Adrenal gland (tissue), 12 donors: Measurements from ENCODE around the gene IFIT1B. TPM values are rescaled to one million over a fixed set of nuclear protein-coding genes. Genes with fewer than 3 reads are reported as not detected.

Experiments
- DNase-seq, 7 donors: peaks; one replicate each; pipeline ENCODE4 v3.0.0-alpha.2; 2019 to 2020
- H3K27ac ChIP-seq, 5 donors: fragments of 200-600 bp; sonication (generic) in 4 of 5; 1 replicate in 3 of 5; 2 replicates in 2 of 5; pipeline versions ENCODE4 v1.5.1 to v1.8.0; 2016 to 2020; ENCODE audit warnings: mild to moderate bottlenecking in 1 of 5
- H3K27me3 ChIP-seq: fragments of 200-600 bp; 2 replicates; pipeline ENCODE4 v1.8.0; 2021
- H3K36me3 ChIP-seq, 2 donors: fragments of 200-600 bp; replicated peaks in 1 of 2; 1 replicate in 1 of 2; 2 replicates in 1 of 2; pipeline versions ENCODE4 v1.5.1 to v1.8.0; 2018 to 2022
- H3K4me1 ChIP-seq, 2 donors: fragments of 200-600 bp; replicated peaks in 1 of 2; 1 replicate in 1 of 2; 2 replicates in 1 of 2; pipeline versions ENCODE4 v1.5.1 to v1.8.0; 2018 to 2021
- H3K4me3 ChIP-seq, 4 donors: fragments of 200-600 bp; sonication (generic) in 3 of 4; one replicate each; pipeline ENCODE4 v1.5.1; 2016 to 2018
- H3K9me3 ChIP-seq, 3 donors: fragments of 200-600 bp; sonication (generic) in 1 of 3; replicated peaks in 1 of 3; 1 replicate in 2 of 3; 2 replicates in 1 of 3; pipeline versions ENCODE4 v1.5.1 to v1.8.0; 2016 to 2021
- POLR2A ChIP-seq, 2 donors: fragments of 450-650 bp; IDR thresholded peaks; one replicate each; pipeline ENCODE4 v1.6.1; 2017; ENCODE audit warnings: antibody characterized with exemption in 2 of 2, mild to moderate bottlenecking in 2 of 2, moderate library complexity in 1 of 2
- WGBS, 4 donors: extraction: QIAGEN DNeasy Blood & Tissue Kit in 2 of 4; methylation state at CpG; one replicate each; pipeline versions ENCODE4 v1.1.5 to v1.1.7; 2013 to 2017; 5-methylcytosine and 5-hydroxymethylcytosine counted together
- intact Hi-C, 2 donors: fragments of 100-400 bp; cut with DNase I; formaldehyde crosslinking; loops; one replicate each; pipeline versions ENCODE4 v1.14.1 to v1.15.0; 2022 to 2023
- polyA plus RNA-seq, 3 donors: library from polyadenylated mRNA; stranded (reverse); fragments of 200-250 nt in 2 of 3; fragments of 350-450 nt in 1 of 3; fragmentation: Illumina TruSeq in 1 of 3; extraction: RNeasy Lipid Tissue Mini Kit (QIAGEN cat#74804) in 1 of 3; gene quantifications; one replicate each; pipeline ENCODE4 v1.2.3, GENCODE V29; 2013 to 2014
- total RNA-seq, 9 donors: library from RNA; depleted of rRNA in 4 of 9; stranded (reverse); fragments of >200 nt in 4 of 9; fragments of 120-200 nt in 1 of 9; fragmentation: NEBNext Ultra II Directional in 1 of 9; extraction: Animal tissue kit (Norgen Biotek cat#: 25700) in 1 of 9; gene quantifications; one replicate each; pipeline versions ENCODE4 v1.1.0 to v1.2.4, GENCODE V29; 2013 to 2023
- TF ChIP-seq, protein P1 (sequence below), 6 experiments: fragments of 450-650 bp in 4 of 6; fragments of 200-600 bp in 2 of 6; sonication (generic) in 1 of 6; IDR thresholded peaks; 1 replicate in 5 of 6; 2 replicates in 1 of 6; pipeline versions ENCODE4 v1.5.1 to v1.8.0; 2016 to 2021; ENCODE audit warnings: antibody characterized with exemption in 6 of 6, mild to moderate bottlenecking in 2 of 6, moderate library complexity in 1 of 6
- donor health status: healthy with polysubstance abuse.
- donor health status: Bipolar disorder and iron deficiency.
- donor health status: DM: yes; HTN: yes; CAD: no.
- donor health status: DM: no; HTN: no; CAD: no.
- donor health status: DM: no; HTN: no; CAD: no.
- donor health status: DM: yes; HTN: yes; CAD: no.

IFIT1B gene
- total and polyA plus RNA-seq, 12 donors, result 0.07 to 1.7 (median 0.23) TPM; not detected in 8

DNA sequence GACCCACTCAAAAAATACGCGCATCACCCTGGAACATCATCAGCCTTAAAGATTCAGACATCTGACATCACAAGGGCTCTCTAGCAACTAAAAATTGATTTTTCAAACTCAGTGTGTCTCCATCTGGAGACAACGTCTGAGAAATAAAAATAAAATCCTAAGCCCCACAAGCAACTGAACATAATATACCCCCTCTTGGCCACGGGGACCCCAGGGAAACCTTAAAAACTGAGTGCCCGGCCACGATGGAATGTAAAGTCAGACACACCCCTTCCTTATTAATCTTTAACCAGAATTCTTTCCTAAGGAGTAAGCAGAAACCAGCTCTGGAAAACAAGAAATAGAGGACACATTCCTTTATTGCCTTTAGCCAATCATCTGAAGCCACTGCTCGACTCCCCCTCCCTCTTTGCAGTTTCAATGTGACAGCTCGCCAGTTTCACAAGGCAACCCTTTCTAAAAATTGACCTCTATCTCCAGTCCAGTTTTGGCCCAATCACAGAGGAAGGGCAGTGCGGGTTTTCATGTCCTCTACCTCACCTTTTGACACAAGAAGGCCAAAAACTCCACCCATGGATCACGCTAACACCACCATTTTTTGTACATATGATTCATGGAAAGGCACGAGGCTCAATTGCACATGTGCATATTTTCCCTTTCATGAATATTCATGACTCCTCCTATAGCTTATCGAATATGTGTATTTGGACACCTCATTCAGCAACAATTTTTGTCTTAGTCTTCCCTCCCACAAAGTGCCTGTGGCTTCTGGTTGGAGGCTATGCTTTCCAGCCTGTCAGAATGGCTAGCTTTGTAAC lies 25.9 kb upstream of the IFIT1B start:
- intact Hi-C loops, result no loop called here
- H3K36me3 ChIP-seq, result no peaks in the 10 kb centered on the region
- peak in 6 of 7 donors; percentile 55 to 90 (median 76) for DNase-seq
- H3K27ac ChIP-seq, result peak overlapping the region; percentile 22 to 81 (median 56)
- no peak overlapping the region for H3K4me3 ChIP-seq
- no peaks in the 10 kb centered on the region for H3K27me3 ChIP-seq
- no peaks in the 10 kb centered on the region for H3K9me3 ChIP-seq
- WGBS, 4 donors, result 47 to 49% (median 48%) methylated on average over 12 of the region's 12 CpGs
- H3K4me1 ChIP-seq, result peaks cover 10 to 45% of the 10 kb centered on the region in 2 donors
- TF ChIP-seq, protein P1, sequence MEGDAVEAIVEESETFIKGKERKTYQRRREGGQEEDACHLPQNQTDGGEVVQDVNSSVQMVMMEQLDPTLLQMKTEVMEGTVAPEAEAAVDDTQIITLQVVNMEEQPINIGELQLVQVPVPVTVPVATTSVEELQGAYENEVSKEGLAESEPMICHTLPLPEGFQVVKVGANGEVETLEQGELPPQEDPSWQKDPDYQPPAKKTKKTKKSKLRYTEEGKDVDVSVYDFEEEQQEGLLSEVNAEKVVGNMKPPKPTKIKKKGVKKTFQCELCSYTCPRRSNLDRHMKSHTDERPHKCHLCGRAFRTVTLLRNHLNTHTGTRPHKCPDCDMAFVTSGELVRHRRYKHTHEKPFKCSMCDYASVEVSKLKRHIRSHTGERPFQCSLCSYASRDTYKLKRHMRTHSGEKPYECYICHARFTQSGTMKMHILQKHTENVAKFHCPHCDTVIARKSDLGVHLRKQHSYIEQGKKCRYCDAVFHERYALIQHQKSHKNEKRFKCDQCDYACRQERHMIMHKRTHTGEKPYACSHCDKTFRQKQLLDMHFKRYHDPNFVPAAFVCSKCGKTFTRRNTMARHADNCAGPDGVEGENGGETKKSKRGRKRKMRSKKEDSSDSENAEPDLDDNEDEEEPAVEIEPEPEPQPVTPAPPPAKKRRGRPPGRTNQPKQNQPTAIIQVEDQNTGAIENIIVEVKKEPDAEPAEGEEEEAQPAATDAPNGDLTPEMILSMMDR (IDR thresholded peaks at IDR 0.05), result no peak
- peak in 1 of 2 donors; percentile 33 for TF ChIP-seq POLR2A (IDR thresholded peaks at IDR 0.05)

DNA sequence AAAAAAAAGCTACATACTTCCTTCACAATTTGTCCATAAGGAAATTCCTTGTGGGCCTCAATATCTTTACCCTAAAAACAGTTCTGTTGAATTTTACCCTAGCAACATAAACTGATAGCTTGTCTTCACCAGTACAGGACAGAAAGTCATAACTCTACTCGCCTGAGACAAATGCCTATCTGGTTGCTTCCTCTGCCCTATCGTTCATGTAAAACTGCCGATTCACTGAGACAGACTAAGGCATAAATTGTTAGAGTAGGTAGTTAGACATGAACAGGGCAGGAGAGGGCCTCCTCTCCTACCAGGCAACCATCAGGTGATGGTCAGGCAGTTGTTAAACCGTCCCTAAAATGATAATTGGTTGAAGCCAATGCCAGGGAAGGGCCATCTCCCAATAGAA lies 25.1 kb upstream of the IFIT1B start:
- Histone ChIP-seq H3K4me1 (peaks cover 10 to 37% of the 10 kb centered on the region in 2 donors), H3K27ac (no peak overlapping the region), H3K27me3 (no peaks in the 10 kb centered on the region), H3K4me3 (no peak overlapping the region), H3K36me3 (no peaks in the 10 kb centered on the region), H3K9me3 (no peaks in the 10 kb centered on the region)
- intact Hi-C loops, result no loop called here
- no peak for DNase-seq
- no peak for TF ChIP-seq POLR2A (IDR thresholded peaks at IDR 0.05)
- TF ChIP-seq, protein P1 (IDR thresholded peaks at IDR 0.05), result no peak
- 89 to 97% (median 95%) methylated on average over 4 of the region's 4 CpGs for WGBS, 4 donors

DNA sequence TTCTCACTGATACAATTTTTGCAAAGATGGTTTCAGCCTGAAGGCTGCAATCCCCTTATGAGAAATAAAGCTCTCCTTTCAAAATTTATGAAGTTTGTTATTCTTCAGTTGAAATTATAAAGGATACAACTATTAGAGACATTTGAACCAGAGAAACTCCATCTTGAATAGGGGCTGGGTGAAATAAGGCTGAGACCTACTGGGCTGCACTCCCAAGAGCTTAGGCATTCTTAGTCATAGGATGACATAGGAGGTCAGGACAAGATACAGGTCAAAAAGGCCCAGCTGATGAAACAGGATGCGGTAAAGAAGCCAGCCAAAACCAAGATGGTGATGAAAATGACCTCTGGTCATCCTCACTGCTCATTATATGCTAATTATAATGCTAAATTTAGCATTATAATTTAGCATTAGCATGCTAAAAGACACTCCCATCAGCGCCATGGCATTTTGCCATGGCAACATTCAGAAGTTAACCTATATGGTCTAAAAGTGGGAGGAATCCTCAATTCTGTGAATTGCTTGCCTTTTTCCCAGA lies 22.4 kb upstream of the IFIT1B start:
- Histone ChIP-seq H3K36me3 (no peaks in the 10 kb centered on the region), H3K27me3 (no peaks in the 10 kb centered on the region), H3K4me1 (peaks cover 10 to 22% of the 10 kb centered on the region in 2 donors), H3K27ac (no peak overlapping the region), H3K9me3 (no peaks in the 10 kb centered on the region), H3K4me3 (no peak overlapping the region)
- intact Hi-C loops, result no loop called here
- no peak for DNase-seq
- TF ChIP-seq POLR2A (IDR thresholded peaks at IDR 0.05), result no peak
- TF ChIP-seq, protein P1 (IDR thresholded peaks at IDR 0.05), result no peak
- 86 to 92% (median 87%) methylated on average over 2 of the region's 2 CpGs for WGBS, 4 donors

DNA sequence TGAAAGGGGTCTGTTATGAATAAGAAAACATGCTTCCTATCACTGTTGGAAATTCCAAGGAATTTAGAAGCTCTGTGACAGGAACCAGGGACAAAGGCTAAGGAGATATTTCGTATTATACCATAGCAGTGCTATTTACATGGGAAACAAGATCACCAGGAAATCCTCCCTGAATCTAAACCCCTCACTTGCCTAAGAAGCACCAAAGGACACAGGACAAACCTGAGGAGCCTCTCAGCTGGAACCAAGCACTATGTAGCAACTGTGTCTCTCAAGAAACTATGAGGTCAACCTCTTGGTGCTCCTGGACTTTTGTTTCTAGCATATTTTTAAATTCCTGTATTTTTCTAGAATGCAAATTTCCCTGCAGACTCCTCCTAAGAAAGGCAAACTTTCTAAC lies 20.8 kb upstream of the IFIT1B start:
- Histone ChIP-seq H3K4me1 (peaks cover 0 to 6% of the 10 kb centered on the region in 2 donors), H3K36me3 (no peaks in the 10 kb centered on the region), H3K4me3 (no peak overlapping the region), H3K27me3 (no peaks in the 10 kb centered on the region), H3K9me3 (no peaks in the 10 kb centered on the region), H3K27ac (no peak overlapping the region)
- TF ChIP-seq, protein P1 (IDR thresholded peaks at IDR 0.05), result no peak
- TF ChIP-seq POLR2A (IDR thresholded peaks at IDR 0.05), result no peak
- no peak for DNase-seq
- intact Hi-C loops, result no loop called here
- 67 to 84% (median 70%) methylated on average over 1 of the region's 1 CpG for WGBS, 4 donors
